H1 (cell line): Measurements from ENCODE around the gene TRIM32. TPM values are rescaled to one million over a fixed set of nuclear protein-coding genes. Genes with fewer than 3 reads are reported as not detected.

Source experiments
- CHD7 ChIP-seq: fragments of 300-600 bp; sonication (generic); IDR thresholded peaks from 2 replicates; pipeline ENCODE4 v1.7.1; 2012; ENCODE audit warnings: low read length, moderate library complexity, mild to moderate bottlenecking, inconsistent platforms; ENCODE audit not compliant: insufficient replicate concordance
- polyA plus RNA-seq, 7 experiments: library from polyadenylated mRNA; depleted of rRNA in 3 of 7; stranded (reverse) in 5 of 7; unstranded in 2 of 7; fragments of >200 nt in 5 of 7; fragments of 200-250 nt in 2 of 7; gene quantifications; 1 replicate in 5 of 7; 2 replicates in 1 of 7; 4 replicates in 1 of 7; pipeline versions ENCODE4 v1.2.1 to v1.2.3, GENCODE V29; 2011 to 2013; ENCODE audit warnings: missing spikeins in 2 of 7, mixed read lengths in 2 of 7
- total RNA-seq: library from RNA; stranded (reverse); fragmentation: NEBNext Ultra II Directional; extraction: Animal tissue kit (Norgen Biotek cat#: 25700); gene quantifications from 2 replicates; pipeline ENCODE4 v1.2.1, GENCODE V29; 2021

The TRIM32 gene
- total and polyA plus RNA-seq, 2 of the 8 experiments (the other 6 are each of a cell fraction or from before 2014, with no cell fraction given) = 10.5 to 17.3 TPM

DNA sequence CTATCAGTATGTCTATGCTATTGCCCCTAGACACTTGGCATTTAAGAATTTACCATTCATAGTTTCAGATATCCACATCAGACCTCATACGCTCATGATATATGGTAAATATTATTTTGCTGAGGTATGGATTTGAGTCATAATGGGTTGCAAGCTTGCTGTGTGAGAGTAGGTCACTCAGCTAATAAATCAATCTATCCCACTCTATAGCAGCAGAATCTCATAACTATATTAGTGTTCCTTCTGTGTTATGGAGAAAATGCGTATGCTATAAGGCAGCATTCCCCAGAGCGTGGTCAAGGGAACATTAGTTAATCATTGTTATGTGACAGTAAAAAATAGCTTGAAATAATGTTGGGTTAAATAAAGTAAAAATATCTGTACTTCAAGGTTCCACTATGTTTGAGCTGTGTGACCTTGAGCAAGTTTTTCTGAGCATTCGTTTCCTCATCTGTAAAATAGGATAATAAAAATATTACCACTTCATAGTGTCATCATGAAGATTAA, 7.7 kb downstream of the TRIM32 start (continued):
- TF ChIP-seq CHD7 = no peak
